RWPE1 (cell line): ENCODE results near the gene NUCKS1.

ENCODE experiments used
- CTCF ChIA-PET: fragments of 350-600 bp; sonication (Branson Sonifier 250); formaldehyde crosslinking; extraction: SDS; loops from one replicate; lab custom pipeline; 2021; lab: Yijun Ruan, JAX
- POLR2A ChIA-PET: fragments of 400-600 bp; formaldehyde crosslinking; extraction: SDS; loops from one replicate; lab custom pipeline; 2020; ENCODE audit warnings: antibody characterized with exemption; ENCODE audit not compliant: low non-redundant PET; lab: Yijun Ruan, JAX
- DNase-seq: peaks from one replicate; pipeline ENCODE4 v3.0.0; 2012; ENCODE audit warnings: low spot score
- H3K27ac ChIP-seq: fragments of 450-650 bp; 2 replicates; pipeline ENCODE4 v1.5.1; 2017
- TF ChIP-seq, protein P1 (sequence below): fragments of 450-650 bp; conservative IDR thresholded peaks from 2 replicates; pipeline ENCODE4 v1.5.1; 2017; ENCODE audit warnings: low read depth, mild to moderate bottlenecking

The NUCKS1 gene

DNA sequence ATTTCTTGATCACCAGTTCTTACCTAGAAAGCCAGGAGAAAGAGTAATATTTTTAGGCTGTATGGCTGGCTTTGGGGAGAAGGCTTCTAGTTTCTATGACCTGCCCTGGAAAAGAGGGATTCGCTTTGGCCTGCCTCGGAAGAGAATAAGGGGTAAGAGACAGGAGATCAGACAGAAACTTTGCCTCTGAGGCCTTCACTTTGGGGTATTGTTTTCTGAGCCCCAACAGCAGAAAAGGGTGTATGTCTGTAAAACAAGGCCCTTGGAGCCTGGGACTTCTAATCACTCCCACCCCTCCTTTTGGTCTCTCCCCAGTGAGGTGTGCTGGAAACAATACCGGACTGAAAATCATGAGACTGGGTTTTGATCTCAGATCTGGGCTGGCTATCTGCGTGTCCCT lies 74.7 kb downstream of the NUCKS1 start:
- no peak overlapping the region for H3K27ac ChIP-seq
- ChIA-PET POLR2A (no interaction called here), CTCF (interaction anchor here (0.6 to 1.3 kb wide), 3 partner anchors 17 to 49 kb away, joined by 3 to 6 read pairs (median 3); no protein-coding TSS in a partner anchor)
- TF ChIP-seq, protein P1, sequence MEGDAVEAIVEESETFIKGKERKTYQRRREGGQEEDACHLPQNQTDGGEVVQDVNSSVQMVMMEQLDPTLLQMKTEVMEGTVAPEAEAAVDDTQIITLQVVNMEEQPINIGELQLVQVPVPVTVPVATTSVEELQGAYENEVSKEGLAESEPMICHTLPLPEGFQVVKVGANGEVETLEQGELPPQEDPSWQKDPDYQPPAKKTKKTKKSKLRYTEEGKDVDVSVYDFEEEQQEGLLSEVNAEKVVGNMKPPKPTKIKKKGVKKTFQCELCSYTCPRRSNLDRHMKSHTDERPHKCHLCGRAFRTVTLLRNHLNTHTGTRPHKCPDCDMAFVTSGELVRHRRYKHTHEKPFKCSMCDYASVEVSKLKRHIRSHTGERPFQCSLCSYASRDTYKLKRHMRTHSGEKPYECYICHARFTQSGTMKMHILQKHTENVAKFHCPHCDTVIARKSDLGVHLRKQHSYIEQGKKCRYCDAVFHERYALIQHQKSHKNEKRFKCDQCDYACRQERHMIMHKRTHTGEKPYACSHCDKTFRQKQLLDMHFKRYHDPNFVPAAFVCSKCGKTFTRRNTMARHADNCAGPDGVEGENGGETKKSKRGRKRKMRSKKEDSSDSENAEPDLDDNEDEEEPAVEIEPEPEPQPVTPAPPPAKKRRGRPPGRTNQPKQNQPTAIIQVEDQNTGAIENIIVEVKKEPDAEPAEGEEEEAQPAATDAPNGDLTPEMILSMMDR: no peak
- no peak for DNase-seq

DNA sequence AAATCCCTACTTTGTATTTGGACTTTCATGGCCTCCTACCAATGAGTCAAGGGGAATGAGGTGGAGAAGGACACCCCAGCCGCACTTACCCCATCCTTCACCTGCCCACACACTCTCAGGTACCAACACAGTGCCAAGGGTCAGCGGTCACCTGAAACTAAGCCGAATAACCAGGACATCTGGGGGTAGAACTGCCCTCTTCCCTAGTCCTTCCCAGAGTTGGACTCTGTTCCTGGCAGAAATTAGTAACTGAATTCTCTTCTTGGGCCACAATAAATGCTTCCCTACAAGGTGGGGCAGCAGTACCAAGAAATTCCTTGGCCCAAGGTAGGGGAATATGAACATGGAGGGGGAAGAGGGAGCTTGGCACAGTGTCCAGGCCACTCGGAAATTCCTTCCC lies 77.0 kb downstream of the NUCKS1 start:
- POLR2A ChIA-PET: no interaction called here

DNA sequence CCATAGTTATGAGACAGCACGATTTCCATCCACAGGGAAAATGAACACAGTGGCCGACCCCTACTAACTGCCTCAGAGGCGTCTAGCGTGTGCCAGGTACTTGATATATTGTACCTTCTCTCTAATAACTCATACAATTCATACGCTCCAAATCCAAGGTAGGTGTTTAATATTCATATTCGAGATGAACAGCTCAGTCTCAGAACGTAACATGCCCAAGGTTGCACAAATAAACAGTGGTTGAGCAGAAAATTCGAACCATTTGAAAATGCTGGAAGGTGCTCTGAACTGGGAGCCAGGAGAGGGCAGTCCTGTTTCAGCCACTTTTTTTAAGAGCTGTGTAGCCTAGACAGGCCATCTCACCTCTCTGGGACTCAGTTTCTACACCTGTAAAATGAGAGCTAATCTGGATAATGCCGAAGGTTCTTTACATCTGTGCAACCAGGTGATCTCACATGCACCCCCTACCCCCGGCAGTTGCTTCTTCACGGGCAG lies 77.5 kb downstream of the NUCKS1 start:
- TF ChIP-seq, protein P1: no peak
- no peak overlapping the region for H3K27ac ChIP-seq
- ChIA-PET POLR2A (interaction anchor here (1.1 kb wide), 1 partner anchor 37 kb away, joined by 3 read pairs; no protein-coding TSS in a partner anchor), CTCF (interaction anchor here (0.6 to 1.4 kb wide), 7 partner anchors 14 to 305 kb away, joined by 3 to 13 read pairs (median 3); no protein-coding TSS in a partner anchor)
- DNase-seq: no peak

More for the DNA sequence above, 77.0 kb downstream of the NUCKS1 start:
- TF ChIP-seq, protein P1: no peak
- CTCF ChIA-PET: interaction anchor here (0.6 to 1.4 kb wide), 7 partner anchors 15 to 305 kb away, joined by 3 to 13 read pairs (median 3); no protein-coding TSS in a partner anchor
- DNase-seq: no peak
- H3K27ac ChIP-seq: no peak overlapping the region

DNA sequence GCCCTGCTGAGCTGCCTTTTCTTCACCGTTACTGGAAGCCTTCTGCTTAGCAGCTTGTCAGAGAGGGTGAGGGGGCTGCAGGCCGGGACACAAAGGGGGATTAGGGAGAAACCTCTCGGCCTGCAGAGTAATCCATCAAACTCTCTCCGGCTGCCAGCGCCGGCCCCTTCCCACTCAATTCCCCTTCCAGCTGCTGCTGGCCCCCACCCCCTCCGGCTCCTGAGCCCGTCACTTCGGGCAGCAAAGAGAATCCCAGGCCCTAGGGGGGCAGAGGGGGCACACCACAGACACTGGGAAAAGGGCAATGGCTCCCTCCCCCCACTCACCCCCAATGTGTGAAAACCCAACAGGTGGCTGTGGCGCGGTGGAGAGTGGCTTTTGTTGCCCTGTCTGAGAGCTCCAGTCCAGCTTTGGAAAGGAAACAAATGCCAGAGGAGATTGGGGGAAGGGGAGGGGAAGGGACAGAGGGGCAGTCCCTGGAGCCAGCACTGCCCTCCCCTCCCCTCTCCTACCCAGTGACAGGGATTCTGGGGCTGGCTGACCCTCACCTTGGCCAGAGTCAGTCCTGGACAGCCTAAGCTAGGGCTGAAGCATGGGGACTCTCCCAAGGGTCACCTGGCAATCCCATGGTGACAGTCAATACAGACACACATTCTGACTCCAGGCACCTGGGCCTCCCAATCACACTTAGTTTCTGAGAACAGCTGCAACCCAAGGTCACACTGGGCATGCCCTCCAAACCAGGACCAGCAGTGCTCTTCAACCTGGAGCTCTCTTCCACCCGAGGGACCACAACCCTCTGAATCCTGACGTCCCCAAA lies 79.2 kb downstream of the NUCKS1 start:
- no peak for DNase-seq
- CTCF ChIA-PET: interaction anchor here (0.6 to 5.3 kb wide), 10 partner anchors 9 to 1089 kb away, joined by 3 to 51 read pairs (median 4); partner anchors contain the start of gene SLC45A3
- TF ChIP-seq, protein P1: no peak
- POLR2A ChIA-PET: no interaction called here
- no peak overlapping the region for H3K27ac ChIP-seq

DNA sequence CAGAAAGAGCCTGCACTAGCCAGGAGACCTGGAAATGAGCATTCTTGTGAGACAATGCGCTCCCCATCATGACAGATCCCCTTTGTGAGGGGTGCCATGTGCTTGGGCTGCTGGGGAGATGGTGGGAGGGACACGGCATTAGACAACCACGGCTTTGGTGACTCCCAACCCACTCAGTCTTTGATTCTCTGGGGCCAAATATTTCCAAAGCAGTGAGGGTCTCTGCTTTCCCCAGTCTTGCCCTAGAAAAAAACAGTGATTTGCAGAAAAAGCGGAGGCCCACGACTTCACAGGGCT lies 79.9 kb downstream of the NUCKS1 start:
- CTCF ChIA-PET: interaction anchor here (1.1 to 5.3 kb wide), 3 partner anchors 11 to 78 kb away, joined by 4 to 51 read pairs (median 6); no protein-coding TSS in a partner anchor
- TF ChIP-seq, protein P1: no peak
- POLR2A ChIA-PET: no interaction called here
- H3K27ac ChIP-seq: no peak overlapping the region
- DNase-seq: no peak

DNA sequence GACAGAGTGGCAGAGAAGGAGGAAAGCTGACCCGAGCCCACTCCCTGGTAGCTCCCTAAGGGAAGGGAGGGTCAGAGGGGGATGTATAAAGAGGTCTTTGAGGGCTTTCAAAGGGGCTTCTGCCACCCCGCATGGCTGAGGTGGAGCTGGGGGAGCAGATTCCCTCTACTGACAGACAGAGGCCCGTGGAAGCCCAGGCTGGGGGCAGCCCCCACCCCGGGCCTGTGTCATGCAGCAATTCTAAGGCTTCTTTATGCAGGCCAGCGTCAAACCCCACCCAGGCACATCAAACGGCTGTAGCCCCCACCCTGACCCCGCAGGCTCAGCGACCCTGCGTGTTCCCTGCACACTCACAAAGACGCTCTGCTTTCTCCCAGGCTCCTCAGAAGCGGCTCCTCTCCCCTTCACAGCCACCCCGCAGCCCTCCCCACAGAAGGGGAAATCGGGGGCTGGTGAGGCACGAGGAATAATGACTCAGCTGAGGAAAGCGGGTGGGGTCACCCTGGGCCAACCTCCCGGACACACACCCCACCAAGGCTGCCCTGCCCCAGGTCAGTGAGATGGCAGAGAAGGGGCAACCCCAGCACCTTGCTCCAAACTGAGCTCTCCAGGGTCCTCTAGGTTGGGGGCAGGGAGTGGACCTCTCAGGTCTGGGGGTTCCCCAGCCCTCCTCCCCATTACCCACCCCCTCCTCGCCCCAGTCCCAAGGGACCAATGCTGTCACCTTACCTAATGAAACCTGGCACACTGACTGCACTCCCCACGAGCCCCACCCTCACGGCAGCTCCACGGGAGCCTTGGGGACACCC lies 80.4 kb downstream of the NUCKS1 start:
- ChIA-PET POLR2A (no interaction called here), CTCF (interaction anchor here (0.5 to 5.3 kb wide), 6 partner anchors 10 to 78 kb away, joined by 3 to 51 read pairs (median 4); no protein-coding TSS in a partner anchor)
- TF ChIP-seq, protein P1: no peak
- no peak overlapping the region for H3K27ac ChIP-seq
- no peak for DNase-seq
